GM18502 (cell line): ENCODE measurements around the gene PNPLA7.
"Not testable (repeated sequence)": the region's sequence is repeated elsewhere in the genome, so short reads cannot be mapped to it uniquely, and the experiment has no call there.

Experiments
- ATAC-seq: cut with Tn5 transposase; IDR thresholded peaks from one replicate; pipeline ENCODE4 v1.9.1; 2021; ENCODE audit warnings: mild to moderate bottlenecking; ENCODE audit not compliant: unreplicated experiment, poor library complexity

The PNPLA7 gene

DNA sequence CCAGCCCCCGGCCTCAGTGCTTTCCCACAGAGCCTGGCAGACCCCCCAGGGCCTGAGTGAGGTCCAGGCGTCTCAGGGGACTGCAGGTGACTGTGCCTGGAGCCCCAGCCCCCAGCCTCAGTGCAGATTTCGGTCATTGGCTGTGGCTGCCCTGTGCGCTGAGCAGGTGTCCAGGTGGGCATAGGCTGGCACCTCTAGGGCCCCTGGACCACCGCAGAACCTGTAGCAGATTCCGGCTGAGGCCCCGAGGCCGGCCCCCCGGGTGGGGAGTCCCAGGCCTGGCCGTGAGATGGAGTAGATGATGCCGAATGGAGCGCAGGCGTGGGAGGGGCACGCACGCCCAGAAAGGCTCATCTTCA is 139.3 kb downstream of the PNPLA7 start:
- no peak for ATAC-seq

DNA sequence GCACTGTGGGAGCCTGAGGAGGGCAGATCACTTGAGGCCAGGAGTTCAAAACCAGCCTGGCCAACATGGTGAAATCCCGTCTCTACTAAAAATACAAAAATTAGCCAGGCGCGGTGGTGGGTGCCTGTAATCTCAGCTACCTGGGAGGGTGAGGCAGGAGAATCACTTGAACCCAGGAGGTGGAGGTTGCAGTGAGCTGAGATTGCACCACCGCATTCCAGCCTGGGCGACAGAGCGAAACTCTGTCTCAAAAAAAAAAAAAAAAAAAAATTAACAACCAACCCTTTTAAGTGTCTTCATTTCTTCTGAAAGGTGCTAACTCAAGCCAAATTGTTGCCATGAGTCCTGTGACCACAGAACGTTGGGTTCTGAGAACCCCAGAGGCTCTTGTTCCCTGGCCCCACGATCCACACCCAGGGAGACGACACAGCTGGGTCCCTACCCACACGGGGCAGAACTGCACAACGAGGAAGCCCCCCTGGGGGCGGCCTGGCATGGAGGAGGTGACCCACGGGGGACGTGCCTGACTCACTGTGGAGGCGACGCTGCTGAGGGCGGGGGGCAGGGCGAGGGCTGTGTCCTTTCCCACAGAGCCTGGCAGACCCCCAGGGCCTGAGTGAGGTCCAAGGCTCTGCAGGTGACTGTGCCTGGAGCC is 139.8 kb downstream of the PNPLA7 start:
- ATAC-seq, result not testable (repeated sequence)
